Measurements from ENCODE around the gene ADGRL1.
"Not testable (repeated sequence)": the region's sequence is repeated elsewhere in the genome, so short reads cannot be mapped to it uniquely, and the experiment has no call there.

The ADGRL1 gene

GRCh38 chr19:14186684-14187083, 19.3 kb downstream of the ADGRL1 start:
- DNase-seq = not testable (repeated sequence)

GRCh38 chr19:14185691-14186090, 20.3 kb downstream of the ADGRL1 start:
- not testable (repeated sequence) for DNase-seq

GRCh38 chr19:14185158-14185557, 20.8 kb downstream of the ADGRL1 start:
- no peak for DNase-seq

- no peak for DNase-seq
Observed at GRCh38 chr19:14183741-14184350, 22.1 kb downstream of the ADGRL1 start.

GRCh38 chr19:14182476-14182875, 23.5 kb downstream of the ADGRL1 start:
- DNase-seq = no peak

- DNase-seq = no peak
Observed at GRCh38 chr19:14181906-14182305, 24.1 kb downstream of the ADGRL1 start.

GRCh38 chr19:14181199-14181598, 24.8 kb downstream of the ADGRL1 start:
- not testable (repeated sequence) for DNase-seq

- DNase-seq = no peak
Observed at GRCh38 chr19:14177496-14178074, 28.4 kb downstream of the ADGRL1 start.

GRCh38 chr19:14175351-14175792, 30.6 kb downstream of the ADGRL1 start:
- DNase-seq = no peak

- DNase-seq = no peak
Observed at GRCh38 chr19:14174883-14175282, 31.1 kb downstream of the ADGRL1 start.

GRCh38 chr19:14168993-14169392, 37.0 kb downstream of the ADGRL1 start:
- DNase-seq = no peak

- DNase-seq = no peak
Observed at GRCh38 chr19:14168259-14168972, 37.6 kb downstream of the ADGRL1 start.

GRCh38 chr19:14167576-14168138, 38.3 kb downstream of the ADGRL1 start:
- DNase-seq = no peak

GRCh38 chr19:14166999-14167575, 38.9 kb downstream of the ADGRL1 start:
- no peak for DNase-seq

- no peak for DNase-seq
Observed at GRCh38 chr19:14165990-14166830, 39.8 kb downstream of the ADGRL1 start.

GRCh38 chr19:14164724-14165493, 41.1 kb downstream of the ADGRL1 start:
- no peak for DNase-seq

- no peak for DNase-seq
Observed at GRCh38 chr19:14164082-14164481, 41.9 kb downstream of the ADGRL1 start.

GRCh38 chr19:14162871-14163297, 43.1 kb downstream of the ADGRL1 start:
- no peak for DNase-seq

- no peak for DNase-seq
Observed at GRCh38 chr19:14161305-14161704, 44.7 kb downstream of the ADGRL1 start.

GRCh38 chr19:14160017-14160703, 45.8 kb downstream of the ADGRL1 start:
- no peak for DNase-seq

GRCh38 chr19:14159059-14159458, 46.9 kb downstream of the ADGRL1 start:
- DNase-seq = no peak

Data from DMS79 treated with DMSO at 0.1 percent for 48 hours (cell line).